GM19043 (cell line): Measurements from ENCODE around the gene RASSF5.

Experiments used
- ATAC-seq: cut with Tn5 transposase; IDR thresholded peaks from one replicate; pipeline ENCODE4 v1.9.1; 2021; ENCODE audit warnings: low read depth; ENCODE audit not compliant: unreplicated experiment

RASSF5 gene

DNA sequence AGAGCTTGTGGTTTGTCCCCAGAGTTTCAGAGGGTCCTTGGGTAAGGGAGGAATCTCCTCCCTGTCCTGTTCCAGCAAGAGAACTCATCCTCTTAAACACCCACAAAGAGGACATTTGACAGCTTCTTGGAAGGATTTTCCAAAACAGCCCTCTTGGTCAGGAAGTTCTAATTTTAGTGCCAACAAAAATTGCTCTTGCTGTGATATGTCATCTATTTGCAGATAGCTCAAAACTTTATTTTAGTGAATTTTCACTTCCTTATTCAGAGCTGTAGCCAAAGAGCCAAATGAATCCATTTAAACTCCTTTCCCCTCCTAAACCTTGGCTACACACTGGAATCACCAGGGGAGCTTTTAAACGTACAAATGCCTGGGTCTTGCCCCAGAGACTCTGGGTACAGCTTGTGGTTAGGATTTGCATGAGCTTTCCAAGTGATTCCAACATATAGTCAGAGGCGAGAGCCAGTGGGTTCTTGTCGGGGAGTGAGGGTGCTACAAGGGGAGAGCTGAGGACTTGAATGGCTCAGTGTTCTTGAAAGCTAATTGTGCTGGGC, 11.8 kb upstream of the RASSF5 start:
- ATAC-seq: no peak

DNA sequence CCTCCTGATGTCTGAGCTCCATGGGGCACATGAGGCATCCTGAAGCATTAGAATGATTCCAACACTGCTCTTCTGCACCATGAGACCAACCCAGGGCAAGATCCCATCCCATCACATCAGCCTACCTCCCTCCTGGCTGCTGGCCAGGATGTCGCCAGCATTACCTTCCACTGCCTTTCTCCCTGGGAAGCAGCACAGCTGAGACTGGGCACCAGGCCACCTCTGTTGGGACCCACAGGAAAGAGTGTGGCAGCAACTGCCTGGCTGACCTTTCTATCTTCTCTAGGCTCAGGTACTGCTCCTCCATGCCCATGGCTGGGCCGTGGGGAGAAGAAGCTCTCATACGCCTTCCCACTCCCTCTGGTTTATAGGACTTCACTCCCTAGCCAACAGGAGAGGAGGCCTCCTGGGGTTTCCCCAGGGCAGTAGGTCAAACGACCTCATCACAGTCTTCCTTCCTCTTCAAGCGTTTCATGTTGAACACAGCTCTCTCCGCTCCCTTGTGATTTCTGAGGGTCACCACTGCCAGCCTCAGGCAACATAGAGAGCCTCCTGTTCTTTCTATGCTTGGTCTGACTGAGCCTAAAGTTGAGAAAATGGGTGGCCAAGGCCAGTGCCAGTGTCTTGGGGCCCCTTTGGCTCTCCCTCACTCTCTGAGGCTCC, 11.1 kb upstream of the RASSF5 start:
- ATAC-seq: no peak

DNA sequence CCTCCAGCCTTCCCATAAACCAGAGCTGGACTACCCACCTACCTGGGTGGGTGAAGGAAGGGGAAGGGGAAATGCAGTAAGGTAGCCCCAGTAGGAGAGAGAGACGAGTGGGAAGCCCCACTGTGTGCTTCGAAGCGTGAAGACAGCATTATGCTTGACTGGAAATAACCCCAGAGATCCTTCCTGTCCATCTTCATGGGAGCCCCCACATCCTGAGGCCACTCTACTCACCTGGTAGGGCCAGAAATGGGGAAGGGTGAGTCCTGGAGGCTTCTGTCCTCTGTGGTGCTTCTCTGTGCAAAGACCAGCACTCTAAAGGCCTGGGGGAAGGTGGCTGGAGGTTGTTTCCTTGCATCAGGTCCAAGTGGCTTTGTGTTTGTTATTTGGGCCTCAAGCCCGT, 10.0 kb upstream of the RASSF5 start:
- ATAC-seq: no peak

DNA sequence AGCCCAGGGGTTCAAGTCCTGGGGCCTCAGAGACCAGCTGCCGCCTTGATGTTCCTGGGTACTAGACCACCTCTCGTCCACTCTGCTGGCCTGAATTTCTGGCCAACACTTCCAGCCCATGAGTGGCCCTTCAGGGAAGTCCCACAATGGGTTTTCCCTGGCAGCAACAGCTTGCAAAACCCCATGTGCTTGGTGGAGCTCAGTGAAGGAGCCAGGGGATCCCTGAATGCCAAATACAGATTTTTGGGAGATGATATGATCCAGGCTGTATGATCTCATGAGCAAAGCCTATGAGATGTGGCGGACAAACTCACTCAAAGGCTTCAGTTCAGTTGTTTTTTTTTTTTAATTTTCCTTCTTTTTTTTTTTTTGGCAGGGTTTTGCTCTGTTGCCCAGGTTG, 9.6 kb upstream of the RASSF5 start:
- no peak for ATAC-seq

- no peak for ATAC-seq
Observed at GRCh38 chr1:206498685-206499084, 8.6 kb upstream of the RASSF5 start.

DNA sequence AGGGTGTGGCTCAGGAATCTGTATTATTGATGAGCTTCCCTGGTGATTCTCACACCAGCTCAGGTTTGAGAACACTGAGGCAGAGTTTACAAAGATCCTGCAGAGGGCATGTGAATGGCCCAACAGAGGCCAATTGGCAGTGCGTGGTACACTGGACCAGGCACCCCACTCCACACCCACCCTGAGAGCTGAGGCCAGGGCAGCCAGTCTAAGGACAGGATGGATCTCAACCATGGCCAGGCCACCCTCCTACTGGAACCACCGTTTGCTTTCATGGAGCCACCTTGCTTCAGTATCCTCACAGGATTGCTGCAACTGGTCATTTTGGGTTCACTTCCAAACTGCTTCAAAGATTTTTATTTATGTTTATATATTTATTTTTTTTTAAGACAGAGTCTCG, 7.3 kb upstream of the RASSF5 start:
- ATAC-seq: no peak

GRCh38 chr1:206501881-206502280, 5.5 kb upstream of the RASSF5 start:
- ATAC-seq: no peak

GRCh38 chr1:206502403-206502802, 4.9 kb upstream of the RASSF5 start:
- ATAC-seq: no peak

DNA sequence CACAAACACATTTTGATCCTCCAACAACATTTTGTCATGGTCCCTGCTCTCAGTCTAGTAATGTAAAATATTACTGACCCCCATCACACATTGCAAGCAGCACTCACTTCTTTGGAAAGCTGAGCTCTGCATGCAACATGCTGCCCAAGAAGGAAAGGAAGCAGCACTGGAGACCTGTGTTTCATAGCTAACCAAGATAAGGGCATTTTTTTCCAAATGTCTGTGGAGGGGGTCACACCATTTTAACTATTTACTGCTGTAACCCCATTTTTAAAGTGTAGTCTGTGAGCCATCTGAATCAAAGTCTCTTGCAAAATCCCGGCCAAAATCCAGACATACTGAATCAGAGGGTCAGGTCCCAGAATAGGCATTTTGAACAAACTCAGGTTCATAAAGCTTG, 4.5 kb upstream of the RASSF5 start:
- ATAC-seq: no peak

GRCh38 chr1:206503591-206504362, 3.6 kb upstream of the RASSF5 start:
- peak; percentile 55 for ATAC-seq

GRCh38 chr1:206504363-206504713, 3.0 kb upstream of the RASSF5 start:
- ATAC-seq: no peak

DNA sequence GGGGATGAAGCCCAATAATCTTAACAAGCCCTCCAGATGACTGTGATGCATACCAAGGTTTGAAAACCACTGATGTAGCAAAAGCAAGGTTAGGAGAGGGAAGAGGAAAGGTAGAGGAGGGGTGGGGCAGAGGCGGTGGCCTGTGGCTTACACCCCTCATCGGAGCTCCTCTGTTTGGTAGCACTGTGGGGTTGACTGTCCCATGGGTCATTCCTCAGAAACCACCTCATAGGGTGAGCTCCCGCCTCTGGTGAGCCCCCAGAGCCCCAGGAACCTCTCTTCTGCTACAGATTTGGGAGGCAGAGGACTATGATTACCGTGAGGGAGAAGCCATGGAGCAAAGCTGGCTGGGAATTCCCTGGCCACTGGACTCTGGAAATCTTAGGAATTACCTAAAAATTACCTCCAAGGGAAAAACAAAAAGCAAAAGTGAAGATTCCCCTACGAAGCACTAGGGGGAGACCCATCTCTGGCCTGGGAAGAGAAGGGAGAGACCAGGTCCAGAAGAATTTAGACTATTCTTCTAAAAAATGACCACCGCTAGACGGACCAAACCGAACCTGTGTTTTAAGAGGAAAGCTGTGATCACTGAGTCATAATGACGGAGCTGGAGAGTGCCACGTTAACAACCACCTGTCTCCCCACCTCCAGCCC, 1.5 kb upstream of the RASSF5 start:
- no peak for ATAC-seq

GRCh38 chr1:206506405-206507283, 687 bp upstream of the RASSF5 start:
- ATAC-seq: no peak

GRCh38 chr1:206508130-206508889, 979 bp downstream of the RASSF5 start:
- no peak for ATAC-seq

DNA sequence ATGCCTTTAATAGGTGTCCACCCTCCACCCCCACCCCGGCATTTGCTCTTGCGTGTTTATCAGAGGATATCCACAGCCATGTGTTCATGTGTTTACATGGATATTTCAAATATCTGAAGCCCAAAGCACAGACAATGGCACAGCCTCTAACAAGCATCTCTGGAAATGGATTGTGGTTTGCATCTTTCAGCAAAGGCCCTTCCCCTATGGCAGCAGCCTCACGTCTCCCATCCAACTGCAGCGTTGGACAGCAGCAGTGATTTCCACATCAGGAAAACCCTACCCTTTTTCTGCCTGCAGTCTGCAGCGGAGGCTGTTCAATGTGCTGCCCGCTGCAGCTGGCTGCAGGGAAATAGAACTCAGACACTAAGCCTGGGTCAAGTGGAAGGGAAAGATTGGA, 1.6 kb downstream of the RASSF5 start:
- no peak for ATAC-seq

DNA sequence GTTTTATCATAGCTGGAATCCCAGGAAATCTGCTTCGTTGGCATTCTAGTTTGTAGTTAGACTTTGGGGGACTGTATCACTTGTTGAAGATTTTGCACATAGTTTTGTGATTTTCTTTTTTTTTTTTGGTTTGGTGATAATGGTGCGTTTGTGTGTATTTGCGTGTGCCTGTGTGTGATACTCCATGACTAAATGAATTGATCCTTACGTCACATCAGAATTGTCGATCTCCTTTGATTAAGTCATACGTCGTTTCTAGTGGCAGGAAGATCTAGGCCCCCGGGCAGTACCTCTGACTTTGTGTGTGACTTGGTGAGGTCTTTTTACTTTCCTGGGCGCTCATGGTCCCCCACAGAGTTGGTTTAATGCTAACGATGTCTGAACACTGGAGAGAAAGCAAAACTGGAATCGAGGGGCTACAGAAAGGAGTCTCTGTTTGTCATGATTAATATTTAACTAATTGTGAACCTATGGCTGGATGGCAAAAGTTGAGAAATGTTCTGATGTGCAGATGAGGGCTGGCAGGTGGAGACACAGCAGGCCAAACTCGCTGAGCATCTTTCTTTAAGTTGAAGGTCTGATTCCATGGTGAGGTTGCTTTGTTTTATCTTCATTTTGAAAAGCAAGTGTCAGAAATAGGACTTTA, 2.4 kb downstream of the RASSF5 start:
- no peak for ATAC-seq

GRCh38 chr1:206510371-206510770, 3.0 kb downstream of the RASSF5 start:
- ATAC-seq: no peak

- no peak for ATAC-seq
Observed at GRCh38 chr1:206511362-206512057, 4.2 kb downstream of the RASSF5 start.
